HEK293 (cell line): ENCODE data around the gene RBM34.

Source experiments
- HIC1 ChIP-seq: fragments of 450-650 bp; formaldehyde crosslinking; IDR thresholded peaks from 2 replicates; pipeline ENCODE4 v1.5.1; 2016; ENCODE audit warnings: missing biosample characterization, missing genetic modification characterization
- KLF10 ChIP-seq: fragments of 450-650 bp; IDR thresholded peaks from 2 replicates; pipeline ENCODE4 v1.5.1; 2018; ENCODE audit warnings: missing biosample characterization, mild to moderate bottlenecking, missing genetic modification characterization
- PRDM1 ChIP-seq: fragments of 450-650 bp; formaldehyde crosslinking; IDR thresholded peaks from 2 replicates; pipeline ENCODE4; 2016; ENCODE audit warnings: missing biosample characterization, missing genetic modification characterization
- PRDM6 ChIP-seq: fragments of 450-650 bp; formaldehyde crosslinking; IDR thresholded peaks from 2 replicates; pipeline ENCODE4 v1.5.1; 2017; ENCODE audit warnings: missing biosample characterization, missing genetic modification characterization
- TSHZ1 ChIP-seq: fragments of 450-650 bp; formaldehyde crosslinking; IDR thresholded peaks from 2 replicates; pipeline ENCODE4 v1.5.1; 2016; ENCODE audit warnings: missing biosample characterization, missing genetic modification characterization, borderline replicate concordance
- ZBTB10 ChIP-seq: fragments of 450-650 bp; formaldehyde crosslinking; IDR thresholded peaks from 2 replicates; pipeline ENCODE4 v1.5.1; 2016; ENCODE audit warnings: missing biosample characterization, missing genetic modification characterization
- ZBTB6 ChIP-seq: fragments of 450-650 bp; formaldehyde crosslinking; IDR thresholded peaks from 2 replicates; pipeline ENCODE4 v1.5.1; 2017; ENCODE audit warnings: missing biosample characterization, missing genetic modification characterization
- ZFHX2 ChIP-seq: fragments of 450-650 bp; formaldehyde crosslinking; conservative IDR thresholded peaks from 2 replicates; pipeline ENCODE4 v1.5.1; 2016; ENCODE audit warnings: missing biosample characterization, missing genetic modification characterization
- ZFP3 ChIP-seq: fragments of 450-650 bp; formaldehyde crosslinking; IDR thresholded peaks from 2 replicates; pipeline ENCODE4 v1.5.1; 2016; ENCODE audit warnings: low read depth, missing biosample characterization, missing genetic modification characterization
- ZIC2 ChIP-seq: fragments of 450-650 bp; formaldehyde crosslinking; IDR thresholded peaks from 2 replicates; pipeline ENCODE4 v1.5.1; 2016; ENCODE audit warnings: missing biosample characterization, missing genetic modification characterization
- ZNF140 ChIP-seq: fragments of 450-650 bp; formaldehyde crosslinking; IDR thresholded peaks from 2 replicates; pipeline ENCODE4 v1.5.1; 2016; ENCODE audit warnings: missing biosample characterization, missing genetic modification characterization
- ZNF155 ChIP-seq: fragments of 450-650 bp; formaldehyde crosslinking; IDR thresholded peaks from 2 replicates; pipeline ENCODE4 v1.5.1; 2016; ENCODE audit warnings: missing biosample characterization, missing genetic modification characterization
- ZNF223 ChIP-seq: fragments of 450-650 bp; formaldehyde crosslinking; IDR thresholded peaks from 2 replicates; pipeline ENCODE4 v1.5.1; 2016; ENCODE audit warnings: missing biosample characterization, missing genetic modification characterization
- ZNF394 ChIP-seq: fragments of 450-650 bp; formaldehyde crosslinking; IDR thresholded peaks from 2 replicates; pipeline ENCODE4 v1.5.1; 2016; ENCODE audit warnings: missing biosample characterization, missing genetic modification characterization, mild to moderate bottlenecking, moderate library complexity, borderline replicate concordance
- ZNF398 ChIP-seq: fragments of 450-650 bp; formaldehyde crosslinking; IDR thresholded peaks from 2 replicates; pipeline ENCODE4 v1.5.1; 2017; ENCODE audit warnings: missing biosample characterization, missing genetic modification characterization
- ZNF488 ChIP-seq: fragments of 450-650 bp; formaldehyde crosslinking; IDR thresholded peaks from 2 replicates; pipeline ENCODE4 v1.5.1; 2016; ENCODE audit warnings: missing biosample characterization, missing genetic modification characterization
- ZNF558 ChIP-seq: fragments of 450-650 bp; formaldehyde crosslinking; IDR thresholded peaks from 2 replicates; pipeline ENCODE4 v1.5.1; 2016; ENCODE audit warnings: missing biosample characterization, missing genetic modification characterization
- ZNF561 ChIP-seq: fragments of 450-650 bp; IDR thresholded peaks from 2 replicates; pipeline ENCODE4 v1.5.1; 2018; ENCODE audit warnings: missing biosample characterization, missing genetic modification characterization, borderline replicate concordance
- ZNF654 ChIP-seq: fragments of 450-650 bp; formaldehyde crosslinking; IDR thresholded peaks from 2 replicates; pipeline ENCODE4 v1.5.1; 2016; ENCODE audit warnings: low read depth, missing biosample characterization, missing genetic modification characterization
- ZNF704 ChIP-seq: fragments of 450-650 bp; formaldehyde crosslinking; IDR thresholded peaks from 2 replicates; pipeline ENCODE4 v1.5.1; 2016; ENCODE audit warnings: missing biosample characterization, missing genetic modification characterization
- ZNF785 ChIP-seq: fragments of 450-650 bp; formaldehyde crosslinking; IDR thresholded peaks from 2 replicates; pipeline ENCODE4 v1.5.1; 2016; ENCODE audit warnings: missing biosample characterization, missing genetic modification characterization
- ZSCAN16 ChIP-seq: fragments of 450-650 bp; formaldehyde crosslinking; IDR thresholded peaks from 2 replicates; pipeline ENCODE4 v1.5.1; 2016; ENCODE audit warnings: missing biosample characterization, missing genetic modification characterization

The RBM34 gene

GRCh38 chr1:235128456-235129328, 32.4 kb downstream of the RBM34 start, which contains the start of gene TOMM20 (continued):
- TF ChIP-seq ZNF140, result no peak
- peak; percentile 94 for TF ChIP-seq ZIC2 (tag by site-specific recombination)
- TF ChIP-seq ZSCAN16 (tag by site-specific recombination), result peak; percentile 72; the same call in 1 of the 2 replicates
- TF ChIP-seq ZNF561 (tag by site-specific recombination), result peak; percentile 80
- TF ChIP-seq ZFP3 (tag by site-specific recombination), result no peak
- no peak for TF ChIP-seq ZNF704 (tag by site-specific recombination)
- peak; percentile 75 for TF ChIP-seq ZFHX2
- no peak for TF ChIP-seq ZNF654
- TF ChIP-seq ZNF394 (tag by site-specific recombination), result no peak; the same call in 1 of the 2 replicates
- peak; percentile 49; the same call in 1 of the 2 replicates for TF ChIP-seq KLF10 (tag by site-specific recombination)
- no peak for TF ChIP-seq ZNF785
- no peak; the same call in 1 of the 2 replicates for TF ChIP-seq ZNF488
- TF ChIP-seq ZNF223 (tag by site-specific recombination), result no peak
- peak; percentile 70; the same call in 1 of the 2 replicates for TF ChIP-seq ZNF558 (tag by site-specific recombination)
- 0 out of 2 replicates have a peak, but pooled peaks have one; percentile 9 for TF ChIP-seq ZNF398 (tag by site-specific recombination)
- 0 out of 2 replicates have a peak, but pooled peaks have one; percentile 28 for TF ChIP-seq PRDM6 (tag by site-specific recombination)
- peak; percentile 88 for TF ChIP-seq ZBTB10 (tag by site-specific recombination)
- TF ChIP-seq HIC1 (tag by site-specific recombination), result no peak
- TF ChIP-seq ZNF155 (tag by site-specific recombination), result no peak
- peak; percentile 20; the same call in 1 of the 2 replicates for TF ChIP-seq ZBTB6 (tag by site-specific recombination)
- no peak; the same call in none of the 2 replicates for TF ChIP-seq TSHZ1 (tag by site-specific recombination)
- no peak for TF ChIP-seq PRDM1 (tag by site-specific recombination)
